Trophoblast cell (in vitro differentiated cells and primary cell): ENCODE measurements around the gene FMO1.
A peak's percentile ranks its signal among the peaks of the same experiment; 100 is the strongest.
"Not testable (repeated sequence)": the region's sequence is repeated elsewhere in the genome, so short reads cannot be mapped to it uniquely, and the experiment has no call there.

Experiments used
- DNase-seq, 2 donors: peaks; one replicate each; pipeline ENCODE4 v3.0.0-alpha.2; 2016
- H2AFZ ChIP-seq: 2 replicates; pipeline ENCODE4 v1.6.1; 2013; ENCODE audit warnings: low read length, moderate library complexity, mild to moderate bottlenecking; ENCODE audit not compliant: insufficient read depth, poor library complexity
- H2AK5ac ChIP-seq: 2 replicates; pipeline ENCODE4 v1.6.1; 2013; ENCODE audit warnings: mild to moderate bottlenecking, low read length
- H2BK120ac ChIP-seq: 2 replicates; pipeline ENCODE4 v1.6.1; 2013; ENCODE audit warnings: low read length, mild to moderate bottlenecking, moderate library complexity; ENCODE audit not compliant: insufficient read depth, poor library complexity
- H2BK12ac ChIP-seq: 2 replicates; pipeline ENCODE4 v1.6.1; 2013; ENCODE audit warnings: mild to moderate bottlenecking, low read length, moderate library complexity
- H2BK5ac ChIP-seq: 2 replicates; pipeline ENCODE4 v1.6.1; 2013; ENCODE audit warnings: low read length, low read depth, moderate library complexity, mild to moderate bottlenecking; ENCODE audit not compliant: poor library complexity
- H3K14ac ChIP-seq: 2 replicates; pipeline ENCODE4 v1.6.1; 2013; ENCODE audit warnings: mild to moderate bottlenecking, low read length
- H3K18ac ChIP-seq: 2 replicates; pipeline ENCODE4 v1.6.1; 2013; ENCODE audit warnings: mild to moderate bottlenecking, low read length
- H3K23ac ChIP-seq: 2 replicates; pipeline ENCODE4 v1.6.1; 2013; ENCODE audit warnings: low read length
- H3K27ac ChIP-seq: 2 replicates; pipeline ENCODE4 v1.5.1; 2013; ENCODE audit warnings: low read depth, mild to moderate bottlenecking, inconsistent platforms, low read length, moderate library complexity
- H3K27me3 ChIP-seq: 2 replicates; pipeline ENCODE4 v1.6.1; 2013; ENCODE audit warnings: inconsistent platforms, mild to moderate bottlenecking, low read length, moderate library complexity; ENCODE audit not compliant: insufficient read depth
- H3K36me3 ChIP-seq, 2 experiments: 1 replicate in 1 of 2; 2 replicates in 1 of 2; pipeline ENCODE4 v1.6.1; 2013; ENCODE audit warnings: low read length in 2 of 2, mild to moderate bottlenecking in 2 of 2, moderate library complexity in 1 of 2; ENCODE audit not compliant: insufficient read depth in 2 of 2, control insufficient read depth in 1 of 2
- H3K4ac ChIP-seq: 2 replicates; pipeline ENCODE4 v1.6.1; 2013; ENCODE audit warnings: low read depth, mild to moderate bottlenecking, low read length, moderate library complexity
- H3K4me1 ChIP-seq, 2 experiments: 1 replicate in 1 of 2; 2 replicates in 1 of 2; pipeline ENCODE4 v1.6.1; 2013; ENCODE audit warnings: low read length in 2 of 2, mild to moderate bottlenecking in 2 of 2, moderate library complexity in 1 of 2; ENCODE audit not compliant: insufficient read depth in 2 of 2, control insufficient read depth in 1 of 2
- H3K4me2 ChIP-seq: 2 replicates; pipeline ENCODE4 v1.6.1; 2013; ENCODE audit warnings: inconsistent platforms, mild to moderate bottlenecking, low read length, moderate library complexity
- H3K4me3 ChIP-seq: 2 replicates; pipeline ENCODE4 v1.5.1; 2013; ENCODE audit warnings: mild to moderate bottlenecking, low read depth, low read length, inconsistent platforms
- H3K79me1 ChIP-seq: one replicate; pipeline ENCODE4 v1.6.1; 2013; ENCODE audit warnings: low read length
- H3K79me2 ChIP-seq: 2 replicates; pipeline ENCODE4 v1.6.1; 2013; ENCODE audit warnings: low read length, mild to moderate bottlenecking; ENCODE audit not compliant: control insufficient read depth, insufficient read depth, poor library complexity
- H3K9ac ChIP-seq: 2 replicates; pipeline ENCODE4 v1.6.1; 2013; ENCODE audit warnings: mild to moderate bottlenecking, low read length
- H3K9me3 ChIP-seq: 2 replicates; pipeline ENCODE4 v1.6.1; 2013; ENCODE audit warnings: low read depth, mild to moderate bottlenecking, control low read depth, inconsistent platforms, low read length; ENCODE audit not compliant: insufficient read depth
- H4K12ac ChIP-seq: 2 replicates; pipeline ENCODE4 v1.6.1; 2013; ENCODE audit warnings: low read depth, mild to moderate bottlenecking, low read length, moderate library complexity
- H4K8ac ChIP-seq: 2 replicates; pipeline ENCODE4 v1.6.1; 2013; ENCODE audit warnings: low read depth, mild to moderate bottlenecking, low read length, moderate library complexity
- H4K91ac ChIP-seq: one replicate; pipeline ENCODE4 v1.6.1; 2013; ENCODE audit warnings: low read depth, mild to moderate bottlenecking, low read length, moderate library complexity
- WGBS: extraction: QIAGEN DNeasy Blood & Tissue Kit; methylation state at CpG from one replicate; pipeline ENCODE4 v1.1.7; 2013; ENCODE audit warnings: missing lambda C conversion rate; ENCODE audit not compliant: insufficient read length, insufficient coverage; ENCODE audit errors: extremely low coverage; 5-methylcytosine and 5-hydroxymethylcytosine counted together

FMO1 gene

DNA sequence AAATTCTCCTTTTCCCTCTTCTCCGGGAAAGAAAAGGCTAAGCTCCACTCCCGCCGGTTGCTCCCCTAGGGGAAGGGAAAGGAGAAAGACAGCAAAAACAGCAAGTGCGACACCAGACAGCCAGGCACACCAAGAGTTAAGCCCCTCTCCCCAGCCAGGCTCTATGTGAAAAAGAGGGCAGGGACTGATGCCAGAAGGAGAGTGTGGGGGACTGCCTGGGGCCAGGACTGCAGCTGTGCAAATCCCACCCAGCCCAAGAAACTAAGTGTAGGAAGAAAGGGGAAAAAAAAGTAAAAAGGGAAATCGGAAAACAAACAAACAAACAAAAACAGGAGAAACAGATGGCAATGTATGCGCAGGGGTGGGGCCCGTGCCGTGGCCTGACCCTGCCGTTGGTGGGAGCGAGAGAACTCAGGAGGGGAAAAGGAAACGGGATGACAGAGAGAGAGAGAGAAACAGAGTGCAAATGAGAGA is 27.7 kb upstream of the FMO1 start:
- no peak for DNase-seq
- H2BK12ac ChIP-seq = peak overlapping the region; percentile 6
- peak overlapping the region; percentile 11 for H3K14ac ChIP-seq
- H3K4me2 ChIP-seq = peak overlapping the region; percentile 21
- peaks cover 1% of the 10 kb centered on the region for H3K9me3 ChIP-seq
- peaks cover 20% of the 10 kb centered on the region for H3K79me1 ChIP-seq
- H4K8ac ChIP-seq = peak overlapping the region; percentile 58
- H2AFZ ChIP-seq = peak overlapping the region; percentile 63
- H3K9ac ChIP-seq = no peak overlapping the region
- peak overlapping the region; percentile 79 for H3K4ac ChIP-seq
- H2BK5ac ChIP-seq = peak overlapping the region; percentile 94
- H3K23ac ChIP-seq = no peak overlapping the region
- H3K27me3 ChIP-seq = no peaks in the 10 kb centered on the region
- no peak overlapping the region for H3K4me3 ChIP-seq
- H3K18ac ChIP-seq = no peak overlapping the region
- H2AK5ac ChIP-seq = no peak overlapping the region
- H3K79me2 ChIP-seq = peaks cover 2% of the 10 kb centered on the region
- WGBS = no CpG with 5 or more reads among the region's 11 CpGs
- peak overlapping the region; percentile 95 for H3K27ac ChIP-seq
- H4K12ac ChIP-seq = peak overlapping the region; percentile 26
- H3K4me1 ChIP-seq = peaks cover 13 to 19% of the 10 kb centered on the region in 2 experiments
- peaks cover 0 to 1% of the 10 kb centered on the region in 2 experiments for H3K36me3 ChIP-seq
- peak overlapping the region; percentile 79 for H4K91ac ChIP-seq
- peak overlapping the region; percentile 58 for H2BK120ac ChIP-seq

DNA sequence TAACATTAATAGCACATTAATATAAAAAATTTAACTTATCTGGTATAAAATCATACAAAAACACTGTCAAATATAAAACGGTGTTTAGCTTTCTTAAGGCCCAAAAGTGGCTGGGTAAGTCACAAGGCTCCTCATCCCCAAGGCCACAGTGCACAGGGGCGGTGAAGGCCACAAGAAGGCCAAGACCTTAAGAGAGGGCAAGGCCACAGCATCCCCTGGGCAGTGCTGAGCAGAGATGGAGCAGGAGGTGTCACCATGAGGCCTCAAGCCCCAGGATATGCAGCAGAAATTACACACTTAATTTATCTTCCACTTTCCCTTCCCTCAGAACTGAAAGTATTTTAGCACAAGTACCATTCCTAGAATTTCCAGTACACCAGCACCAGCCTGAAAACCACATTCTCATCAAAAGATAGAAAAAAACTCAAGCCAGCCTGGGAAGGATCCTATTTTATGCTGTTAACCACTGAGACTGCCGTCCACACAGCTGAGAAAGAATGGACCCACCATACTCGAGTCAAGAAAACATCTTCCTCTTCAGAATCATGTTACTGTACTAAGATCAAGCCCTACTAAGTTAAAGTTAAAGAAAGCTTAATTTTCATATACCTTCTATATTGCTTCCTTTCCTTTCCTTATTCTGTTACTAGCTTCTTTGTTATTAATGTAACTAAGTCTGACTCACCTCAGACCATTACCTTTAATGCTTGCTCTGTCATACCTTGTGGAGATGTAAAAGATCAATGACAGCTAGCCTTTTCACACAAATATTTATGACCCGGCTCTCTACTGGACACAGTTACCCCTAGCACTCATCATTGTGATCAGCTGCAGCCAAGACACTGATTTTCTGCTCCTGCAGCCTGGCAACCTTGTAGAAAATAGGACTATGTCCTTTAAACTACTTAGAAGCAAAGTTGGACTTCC is 26.4 kb upstream of the FMO1 start:
- Histone ChIP-seq H3K79me1 (peaks cover 20% of the 10 kb centered on the region), H3K27ac (peak overlapping the region; percentile 67), H2BK5ac (peak overlapping the region; percentile 75), H3K9me3 (peaks cover 1% of the 10 kb centered on the region), H2AK5ac (no peak overlapping the region), H4K91ac (peak overlapping the region; percentile 62), H3K27me3 (no peaks in the 10 kb centered on the region), H3K79me2 (peaks cover 2% of the 10 kb centered on the region), H3K23ac (no peak overlapping the region), H4K8ac (peak overlapping the region; percentile 60), H3K4ac (no peak overlapping the region), H2AFZ (no peak overlapping the region), H3K14ac (peak overlapping the region; percentile 51), H3K9ac (no peak overlapping the region), H4K12ac (no peak overlapping the region), H3K18ac (no peak overlapping the region), H2BK12ac (peak overlapping the region; percentile 91), H2BK120ac (peak overlapping the region; percentile 33), H3K4me3 (no peak overlapping the region), H3K4me2 (no peak overlapping the region), H3K36me3 (peaks cover 0 to 1% of the 10 kb centered on the region in 2 experiments), H3K4me1 (peaks cover 13 to 19% of the 10 kb centered on the region in 2 experiments)
- DNase-seq = peak; percentile 15 to 56
- WGBS = no CpG with 5 or more reads among the region's 5 CpGs

DNA sequence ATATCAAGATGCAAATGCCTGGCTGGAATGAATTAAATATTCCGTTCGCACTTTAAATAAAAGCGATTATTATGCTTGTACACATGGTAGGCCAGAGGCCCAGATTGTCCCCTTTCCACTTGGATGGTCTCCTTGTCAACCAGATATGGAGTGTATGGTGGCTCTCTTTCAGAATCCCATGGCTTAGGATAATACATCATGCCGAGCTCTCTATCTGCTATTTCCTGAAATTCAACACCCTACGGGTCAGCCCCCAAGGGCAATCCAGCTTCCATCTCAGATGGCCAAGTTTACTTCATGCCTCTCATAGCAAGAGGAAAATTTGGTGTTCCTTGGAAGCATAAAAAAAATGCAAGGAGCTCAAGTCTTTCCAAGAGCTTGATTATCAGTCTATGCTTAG is 25.4 kb upstream of the FMO1 start:
- Histone ChIP-seq H3K4ac (no peak overlapping the region), H2BK120ac (peak overlapping the region; percentile 51), H3K27me3 (no peaks in the 10 kb centered on the region), H2BK5ac (no peak overlapping the region), H4K12ac (no peak overlapping the region), H3K4me1 (peaks cover 10 to 16% of the 10 kb centered on the region in 2 experiments), H3K79me1 (peaks cover 20% of the 10 kb centered on the region), H3K9ac (no peak overlapping the region), H3K4me3 (no peak overlapping the region), H3K4me2 (no peak overlapping the region), H3K18ac (no peak overlapping the region), H4K8ac (peak overlapping the region; percentile 16), H2AFZ (no peak overlapping the region), H3K23ac (no peak overlapping the region), H3K79me2 (peaks cover 2% of the 10 kb centered on the region), H2AK5ac (no peak overlapping the region), H3K36me3 (peaks cover 0 to 1% of the 10 kb centered on the region in 2 experiments), H3K27ac (no peak overlapping the region), H2BK12ac (peak overlapping the region; percentile 91), H3K9me3 (no peaks in the 10 kb centered on the region), H3K14ac (no peak overlapping the region), H4K91ac (no peak overlapping the region)
- no CpG with 5 or more reads among the region's 5 CpGs for WGBS
- DNase-seq = peak; percentile 75 to 86

DNA sequence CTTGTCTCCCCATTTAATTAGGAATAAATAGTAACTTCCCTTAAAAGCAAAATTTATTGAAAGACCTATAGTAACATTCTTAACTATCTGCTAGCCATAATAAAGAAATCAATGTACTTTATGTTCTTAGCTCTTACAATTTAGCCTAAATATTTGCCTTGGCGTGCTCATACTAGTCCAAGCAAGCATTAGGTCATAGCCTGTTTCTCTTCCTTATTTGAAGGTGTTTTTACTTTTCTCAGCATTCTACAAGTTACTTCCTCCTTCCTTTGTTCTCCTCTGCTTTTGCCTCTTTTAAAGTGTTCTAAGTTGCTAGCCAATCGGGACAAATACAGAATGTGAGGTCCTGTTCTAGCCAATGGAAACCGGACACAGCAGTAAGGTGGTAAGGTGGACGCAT is 24.0 kb upstream of the FMO1 start:
- H3K4ac ChIP-seq, H3K18ac ChIP-seq, DNase-seq: not testable (repeated sequence)

More for the DNA sequence above, 24.0 kb upstream of the FMO1 start:
- not testable (repeated sequence) for H2AFZ ChIP-seq, H3K4me1 ChIP-seq, H3K23ac ChIP-seq, H3K4me3 ChIP-seq, H3K14ac ChIP-seq, H3K9me3 ChIP-seq, H2AK5ac ChIP-seq, H3K4me2 ChIP-seq, H4K91ac ChIP-seq, H3K27ac ChIP-seq, H4K12ac ChIP-seq, H2BK5ac ChIP-seq, H4K8ac ChIP-seq, H3K79me2 ChIP-seq, H3K27me3 ChIP-seq, H3K9ac ChIP-seq, H2BK120ac ChIP-seq, H3K36me3 ChIP-seq
- Histone ChIP-seq H2BK12ac (peak overlapping the region; percentile 80), H3K79me1 (peaks cover 13% of the 10 kb centered on the region)
- no CpG with 5 or more reads among the region's 4 CpGs for WGBS
